Measurements from ENCODE around the gene EHBP1.

Gene EHBP1

GRCh38 chr2:62974999-62975398, 269.5 kb downstream of the EHBP1 start:
- no peak overlapping the region for H2BK120ac ChIP-seq (ENCODE audit: low read depth, low read length)
- peak overlapping the region; percentile 15 for H4K91ac ChIP-seq (ENCODE audit: low read length)
- no peaks in the 10 kb centered on the region for H3K9me3 ChIP-seq (ENCODE audit: control insufficient read depth, low read length)
- H2BK15ac ChIP-seq (ENCODE audit: low read depth, poor library complexity, severe bottlenecking), result no peak overlapping the region
- H3K23ac ChIP-seq (ENCODE audit: low read length in 2 of 2), result no peak overlapping the region
- no peak overlapping the region for H2AFZ ChIP-seq (ENCODE audit: low read depth, low read length)
- H3K79me1 ChIP-seq (replicated peaks; ENCODE audit: low read length, poor library complexity, severe bottlenecking), result no peaks in the 10 kb centered on the region
- H3K4me1 ChIP-seq (ENCODE audit: control insufficient read depth, insufficient read depth, low read depth, low read length), result no peaks in the 10 kb centered on the region
- 96% methylated on average over 2 of the region's 2 CpGs for WGBS
- H2BK12ac ChIP-seq (ENCODE audit: low read length in 2 of 2), result no peak overlapping the region
- H3K36me3 ChIP-seq (ENCODE audit: control insufficient read depth in 1 of 2, insufficient read depth in 2 of 2, low read depth in 1 of 2, low read length in 2 of 2), result peaks cover 3 to 94% of the 10 kb centered on the region in 2 experiments
- no peak overlapping the region for H3K18ac ChIP-seq (ENCODE audit: low read depth in 1 of 2, low read length in 2 of 2)
- no peak overlapping the region for H3K9ac ChIP-seq (ENCODE audit: low read length)
- no peak overlapping the region for H3K4ac ChIP-seq (ENCODE audit: low read depth in 1 of 2, low read length in 2 of 2)
- no peak overlapping the region for H3K4me2 ChIP-seq (ENCODE audit: low read length, poor library complexity, severe bottlenecking)
- H4K8ac ChIP-seq (ENCODE audit: low read length), result no peak overlapping the region
- no peak overlapping the region for H3K4me3 ChIP-seq (ENCODE audit: insufficient read depth in 1 of 2, low read depth in 1 of 2, low read length in 2 of 2)
- no peak for DNase-seq
- H2AK5ac ChIP-seq (ENCODE audit: low read length, severe bottlenecking), result no peak overlapping the region
- no peak overlapping the region for H3K27ac ChIP-seq (ENCODE audit: low read length, poor library complexity, severe bottlenecking)
- H2BK5ac ChIP-seq (ENCODE audit: low read depth, low read length, poor library complexity, severe bottlenecking), result no peak overlapping the region
- H3K27me3 ChIP-seq (ENCODE audit: control insufficient read depth in 1 of 2, insufficient read depth in 1 of 2, low read length in 2 of 2), result no peaks in the 10 kb centered on the region
- no peak overlapping the region for H3K14ac ChIP-seq (ENCODE audit: low read length in 2 of 2)

GRCh38 chr2:62991605-62992004, 286.1 kb downstream of the EHBP1 start:
- Histone ChIP-seq H3K27me3 (ENCODE audit: control insufficient read depth in 1 of 2, insufficient read depth in 1 of 2, low read length in 2 of 2) (no peaks in the 10 kb centered on the region), H3K36me3 (ENCODE audit: control insufficient read depth in 1 of 2, insufficient read depth in 2 of 2, low read depth in 1 of 2, low read length in 2 of 2) (peaks cover 4 to 96% of the 10 kb centered on the region in 2 experiments), H3K23ac (ENCODE audit: low read length in 2 of 2) (no peak overlapping the region), H2AFZ (ENCODE audit: low read depth, low read length) (no peak overlapping the region), H4K8ac (ENCODE audit: low read length) (no peak overlapping the region), H3K27ac (ENCODE audit: low read length, poor library complexity, severe bottlenecking) (no peak overlapping the region), H4K91ac (ENCODE audit: low read length) (no peak overlapping the region), H3K4me1 (ENCODE audit: control insufficient read depth, insufficient read depth, low read depth, low read length) (no peaks in the 10 kb centered on the region), H3K4ac (ENCODE audit: low read depth in 1 of 2, low read length in 2 of 2) (no peak overlapping the region), H3K9ac (ENCODE audit: low read length) (no peak overlapping the region), H3K4me3 (ENCODE audit: insufficient read depth in 1 of 2, low read depth in 1 of 2, low read length in 2 of 2) (no peak overlapping the region), H3K14ac (ENCODE audit: low read length in 2 of 2) (no peak overlapping the region), H2BK12ac (ENCODE audit: low read length in 2 of 2) (no peak overlapping the region), H3K9me3 (ENCODE audit: control insufficient read depth, low read length) (no peaks in the 10 kb centered on the region), H2BK15ac (ENCODE audit: low read depth, poor library complexity, severe bottlenecking) (no peak overlapping the region), H2AK5ac (ENCODE audit: low read length, severe bottlenecking) (no peak overlapping the region), H2BK5ac (ENCODE audit: low read depth, low read length, poor library complexity, severe bottlenecking) (no peak overlapping the region), H3K79me1 (replicated peaks; ENCODE audit: low read length, poor library complexity, severe bottlenecking) (no peaks in the 10 kb centered on the region), H3K4me2 (ENCODE audit: low read length, poor library complexity, severe bottlenecking) (no peak overlapping the region), H3K18ac (ENCODE audit: low read depth in 1 of 2, low read length in 2 of 2) (no peak overlapping the region), H2BK120ac (ENCODE audit: low read depth, low read length) (no peak overlapping the region)
- 100% methylated on average over 3 of the region's 3 CpGs for WGBS
- no peak for DNase-seq

- no peak overlapping the region for H3K4me3 ChIP-seq (ENCODE audit: insufficient read depth in 1 of 2, low read depth in 1 of 2, low read length in 2 of 2)
- no peak overlapping the region for H2AK5ac ChIP-seq (ENCODE audit: low read length, severe bottlenecking)
- no peaks in the 10 kb centered on the region for H3K4me1 ChIP-seq (ENCODE audit: control insufficient read depth, insufficient read depth, low read depth, low read length)
- H3K4me2 ChIP-seq (ENCODE audit: low read length, poor library complexity, severe bottlenecking), result no peak overlapping the region
- no peak overlapping the region for H2BK15ac ChIP-seq (ENCODE audit: low read depth, poor library complexity, severe bottlenecking)
- no peak overlapping the region for H3K23ac ChIP-seq (ENCODE audit: low read length in 2 of 2)
- H3K27me3 ChIP-seq (ENCODE audit: control insufficient read depth in 1 of 2, insufficient read depth in 1 of 2, low read length in 2 of 2), result no peaks in the 10 kb centered on the region
- no peak overlapping the region for H2BK5ac ChIP-seq (ENCODE audit: low read depth, low read length, poor library complexity, severe bottlenecking)
- no peak overlapping the region for H2AFZ ChIP-seq (ENCODE audit: low read depth, low read length)
- no peak overlapping the region for H3K14ac ChIP-seq (ENCODE audit: low read length in 2 of 2)
- no peaks in the 10 kb centered on the region for H3K9me3 ChIP-seq (ENCODE audit: control insufficient read depth, low read length)
- H3K18ac ChIP-seq (ENCODE audit: low read depth in 1 of 2, low read length in 2 of 2), result no peak overlapping the region
- no peak overlapping the region for H3K9ac ChIP-seq (ENCODE audit: low read length)
- peaks cover 6 to 96% of the 10 kb centered on the region in 2 experiments for H3K36me3 ChIP-seq (ENCODE audit: control insufficient read depth in 1 of 2, insufficient read depth in 2 of 2, low read depth in 1 of 2, low read length in 2 of 2)
- H3K4ac ChIP-seq (ENCODE audit: low read depth in 1 of 2, low read length in 2 of 2), result no peak overlapping the region
- WGBS, result 93% methylated on average over 1 of the region's 2 CpGs
- H4K91ac ChIP-seq (ENCODE audit: low read length), result no peak overlapping the region
- no peak overlapping the region for H4K8ac ChIP-seq (ENCODE audit: low read length)
- H2BK120ac ChIP-seq (ENCODE audit: low read depth, low read length), result no peak overlapping the region
- H3K27ac ChIP-seq (ENCODE audit: low read length, poor library complexity, severe bottlenecking), result no peak overlapping the region
- H2BK12ac ChIP-seq (ENCODE audit: low read length in 2 of 2), result no peak overlapping the region
- no peaks in the 10 kb centered on the region for H3K79me1 ChIP-seq (replicated peaks; ENCODE audit: low read length, poor library complexity, severe bottlenecking)
- DNase-seq, result no peak
These were observed 287.0 kb downstream of the EHBP1 start for GRCh38 chr2:62992561-62992960.

- 100% methylated on average over 2 of the region's 4 CpGs for WGBS
- peaks cover 6 to 96% of the 10 kb centered on the region in 2 experiments for H3K36me3 ChIP-seq (ENCODE audit: control insufficient read depth in 1 of 2, insufficient read depth in 2 of 2, low read depth in 1 of 2, low read length in 2 of 2)
- no peaks in the 10 kb centered on the region for H3K4me1 ChIP-seq (ENCODE audit: control insufficient read depth, insufficient read depth, low read depth, low read length)
- H3K23ac ChIP-seq (ENCODE audit: low read length in 2 of 2), result no peak overlapping the region
- H2BK15ac ChIP-seq (ENCODE audit: low read depth, poor library complexity, severe bottlenecking), result no peak overlapping the region
- no peak overlapping the region for H2AFZ ChIP-seq (ENCODE audit: low read depth, low read length)
- no peak overlapping the region for H2BK12ac ChIP-seq (ENCODE audit: low read length in 2 of 2)
- no peak overlapping the region for H2AK5ac ChIP-seq (ENCODE audit: low read length, severe bottlenecking)
- H3K9me3 ChIP-seq (ENCODE audit: control insufficient read depth, low read length), result no peaks in the 10 kb centered on the region
- no peaks in the 10 kb centered on the region for H3K79me1 ChIP-seq (replicated peaks; ENCODE audit: low read length, poor library complexity, severe bottlenecking)
- no peaks in the 10 kb centered on the region for H3K27me3 ChIP-seq (ENCODE audit: control insufficient read depth in 1 of 2, insufficient read depth in 1 of 2, low read length in 2 of 2)
- H3K4me3 ChIP-seq (ENCODE audit: insufficient read depth in 1 of 2, low read depth in 1 of 2, low read length in 2 of 2), result no peak overlapping the region
- no peak overlapping the region for H4K91ac ChIP-seq (ENCODE audit: low read length)
- H3K14ac ChIP-seq (ENCODE audit: low read length in 2 of 2), result no peak overlapping the region
- H3K9ac ChIP-seq (ENCODE audit: low read length), result no peak overlapping the region
- H4K8ac ChIP-seq (ENCODE audit: low read length), result no peak overlapping the region
- H3K18ac ChIP-seq (ENCODE audit: low read depth in 1 of 2, low read length in 2 of 2), result no peak overlapping the region
- no peak overlapping the region for H2BK5ac ChIP-seq (ENCODE audit: low read depth, low read length, poor library complexity, severe bottlenecking)
- no peak overlapping the region for H3K27ac ChIP-seq (ENCODE audit: low read length, poor library complexity, severe bottlenecking)
- H3K4me2 ChIP-seq (ENCODE audit: low read length, poor library complexity, severe bottlenecking), result no peak overlapping the region
- H2BK120ac ChIP-seq (ENCODE audit: low read depth, low read length), result no peak overlapping the region
- H3K4ac ChIP-seq (ENCODE audit: low read depth in 1 of 2, low read length in 2 of 2), result no peak overlapping the region
- DNase-seq, result no peak
These were observed 288.7 kb downstream of the EHBP1 start for GRCh38 chr2:62994206-62994605.
